ENCODE measurements around the gene ZBTB24. TPM values are rescaled to one million over a fixed set of nuclear protein-coding genes. Genes with fewer than 3 reads are reported as not detected.
A peak's percentile ranks its signal among the peaks of the same experiment; 100 is the strongest.

ZBTB24 gene
- total and polyA plus RNA-seq, 2 of the 13 experiments (the other 11 are each of a cell fraction or from before 2014, with no cell fraction given) = 1.5 to 6.2 TPM

DNA sequence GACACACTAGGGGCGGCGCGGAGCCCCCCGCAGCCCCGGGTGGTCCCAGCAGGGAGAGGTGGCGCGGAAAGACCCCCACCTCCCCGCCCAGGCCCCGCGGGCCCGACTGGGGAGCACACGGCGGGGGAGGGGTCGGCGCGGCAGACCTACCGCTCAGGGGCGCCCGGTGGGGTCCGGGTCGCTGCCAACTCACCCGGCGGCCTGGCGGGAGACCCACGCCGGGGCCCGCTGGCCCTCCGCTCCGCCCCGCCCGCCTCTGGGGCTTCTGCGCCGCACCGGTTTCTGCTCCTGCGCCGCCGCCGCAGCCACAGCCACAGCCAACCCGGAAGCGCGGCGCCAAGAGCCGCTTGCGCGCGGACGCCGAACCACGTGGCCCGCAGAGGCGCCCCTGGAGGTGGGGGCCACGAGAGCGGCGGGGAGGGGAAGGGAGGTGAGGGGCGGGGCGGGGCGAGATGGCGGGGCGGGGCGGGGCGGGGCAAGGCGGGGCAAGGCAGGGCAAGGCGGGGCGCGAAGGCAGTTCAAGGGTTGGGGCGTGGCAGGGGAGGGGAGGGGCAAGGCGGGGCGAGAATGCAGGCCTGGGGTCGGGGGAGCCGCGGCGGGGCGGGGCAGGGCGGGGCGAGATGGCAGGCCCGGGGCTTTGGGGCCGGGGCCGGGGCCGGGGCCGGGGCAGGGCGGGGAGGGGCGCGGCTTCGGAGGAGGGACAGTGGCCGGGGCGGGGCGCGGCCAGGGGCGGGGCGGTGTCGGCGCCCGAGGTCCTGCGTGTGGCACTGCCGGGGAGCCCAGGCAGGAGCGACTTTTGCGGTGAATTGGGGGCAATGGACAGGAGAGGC, at the start of gene ZBTB24 (continued):
- no peak for TF ChIP-seq HOMEZ (CRISPR knock-in tag; IDR thresholded peaks at IDR 0.05; ENCODE audit: low read depth)
- TF ChIP-seq LCORL (IDR thresholded peaks at IDR 0.05) = no peak
- TF ChIP-seq LCORL (CRISPR knock-in tag; IDR thresholded peaks at IDR 0.05) = no peak
- TF ChIP-seq ZNF225 (CRISPR knock-in tag; IDR thresholded peaks at IDR 0.05) = no peak
- TF ChIP-seq, protein P1, sequence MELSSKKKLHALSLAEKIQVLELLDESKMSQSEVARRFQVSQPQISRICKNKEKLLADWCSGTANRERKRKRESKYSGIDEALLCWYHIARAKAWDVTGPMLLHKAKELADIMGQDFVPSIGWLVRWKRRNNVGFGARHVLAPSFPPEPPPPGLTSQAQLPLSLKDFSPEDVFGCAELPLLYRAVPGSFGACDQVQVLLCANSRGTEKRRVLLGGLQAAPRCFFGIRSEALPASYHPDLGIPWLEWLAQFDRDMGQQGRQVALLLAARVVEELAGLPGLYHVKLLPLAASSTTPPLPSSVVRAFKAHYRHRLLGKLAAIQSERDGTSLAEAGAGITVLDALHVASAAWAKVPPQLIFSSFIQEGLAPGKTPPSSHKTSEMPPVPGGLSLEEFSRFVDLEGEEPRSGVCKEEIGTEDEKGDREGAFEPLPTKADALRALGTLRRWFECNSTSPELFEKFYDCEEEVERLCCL (CRISPR knock-in tag; IDR thresholded peaks at IDR 0.05; ENCODE audit: borderline replicate concordance) = no peak
- TF ChIP-seq MEF2D (CRISPR knock-in tag; IDR thresholded peaks at IDR 0.05) = no peak
- peak; percentile 24; the same call in 1 of the 2 replicates for TF ChIP-seq ZNF776 (CRISPR knock-in tag; IDR thresholded peaks at IDR 0.05)
- TF ChIP-seq ZSCAN29 (CRISPR knock-in tag; conservative IDR thresholded peaks at IDR 0.05) = no peak
- TF ChIP-seq ZHX1 (CRISPR knock-in tag; IDR thresholded peaks at IDR 0.05; ENCODE audit: low read depth) = no peak
- TF ChIP-seq KDM2A (CRISPR knock-in tag; IDR thresholded peaks at IDR 0.05; ENCODE audit: borderline replicate concordance, low read depth) = peak; percentile 57; the same call in 1 of the 2 replicates
- TF ChIP-seq ISX (CRISPR knock-in tag; conservative IDR thresholded peaks at IDR 0.05) = no peak
- TF ChIP-seq ZNF235 (CRISPR knock-in tag; IDR thresholded peaks at IDR 0.05; ENCODE audit: borderline replicate concordance) = no peak
- peak; percentile 50; the same call in 1 of the 2 replicates for TF ChIP-seq SKIL (CRISPR knock-in tag; IDR thresholded peaks at IDR 0.05; ENCODE audit: borderline replicate concordance)
- TF ChIP-seq CERS6 (CRISPR knock-in tag; IDR thresholded peaks at IDR 0.05) = no peak
